HFF-Myc (cell line): ENCODE measurements around the gene CDH23.

ENCODE experiments used
- DNase-seq: peaks from one replicate; pipeline ENCODE4 v3.0.0-alpha.2; 2011; ENCODE audit warnings: low read depth; ENCODE audit errors: extremely low read depth
- H3K4me3 ChIP-seq: replicated peaks from 2 replicates; pipeline ENCODE4 v1.5.1; 2011; ENCODE audit warnings: low read depth, mild to moderate bottlenecking, control low read depth, low read length
- TF ChIP-seq, protein P1 (sequence below): IDR thresholded peaks from 2 replicates; pipeline ENCODE4 v1.5.1; 2012; ENCODE audit warnings: mild to moderate bottlenecking, low read depth, low read length, control low read depth; ENCODE audit errors: missing control alignments

The CDH23 gene

DNA sequence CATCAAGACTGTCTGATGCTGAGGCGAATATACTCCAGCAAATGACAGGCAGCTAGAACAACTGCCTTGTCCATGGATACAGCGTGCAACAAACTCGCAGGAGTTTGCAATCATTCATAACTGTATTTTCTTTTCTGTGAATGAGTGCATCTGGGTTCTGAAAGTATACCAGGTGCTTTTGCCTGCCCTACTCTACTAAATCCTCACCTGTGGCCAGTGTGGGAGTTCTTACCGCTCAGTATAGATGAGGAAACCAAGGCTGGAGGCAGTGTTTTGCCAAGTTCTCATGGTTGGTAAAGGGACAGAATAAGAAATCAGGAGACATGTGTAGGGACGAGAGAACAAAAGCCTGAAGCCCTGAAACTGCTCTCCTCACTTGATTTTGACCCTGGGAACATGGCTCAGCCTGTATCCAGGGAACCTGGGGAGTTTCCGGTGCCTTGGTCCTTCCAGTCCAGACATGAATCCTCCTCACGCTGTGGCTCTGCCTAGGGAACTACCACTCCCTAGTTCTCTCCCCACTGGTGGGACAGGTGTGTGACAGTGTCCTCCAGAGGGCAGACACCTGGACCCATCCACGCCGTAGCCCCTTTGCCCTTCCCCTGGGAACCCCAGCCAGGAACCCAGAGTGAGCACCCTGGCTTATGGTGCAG lies 142.0 kb downstream of the CDH23 start:
- TF ChIP-seq, protein P1, sequence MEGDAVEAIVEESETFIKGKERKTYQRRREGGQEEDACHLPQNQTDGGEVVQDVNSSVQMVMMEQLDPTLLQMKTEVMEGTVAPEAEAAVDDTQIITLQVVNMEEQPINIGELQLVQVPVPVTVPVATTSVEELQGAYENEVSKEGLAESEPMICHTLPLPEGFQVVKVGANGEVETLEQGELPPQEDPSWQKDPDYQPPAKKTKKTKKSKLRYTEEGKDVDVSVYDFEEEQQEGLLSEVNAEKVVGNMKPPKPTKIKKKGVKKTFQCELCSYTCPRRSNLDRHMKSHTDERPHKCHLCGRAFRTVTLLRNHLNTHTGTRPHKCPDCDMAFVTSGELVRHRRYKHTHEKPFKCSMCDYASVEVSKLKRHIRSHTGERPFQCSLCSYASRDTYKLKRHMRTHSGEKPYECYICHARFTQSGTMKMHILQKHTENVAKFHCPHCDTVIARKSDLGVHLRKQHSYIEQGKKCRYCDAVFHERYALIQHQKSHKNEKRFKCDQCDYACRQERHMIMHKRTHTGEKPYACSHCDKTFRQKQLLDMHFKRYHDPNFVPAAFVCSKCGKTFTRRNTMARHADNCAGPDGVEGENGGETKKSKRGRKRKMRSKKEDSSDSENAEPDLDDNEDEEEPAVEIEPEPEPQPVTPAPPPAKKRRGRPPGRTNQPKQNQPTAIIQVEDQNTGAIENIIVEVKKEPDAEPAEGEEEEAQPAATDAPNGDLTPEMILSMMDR: no peak
- no peak overlapping the region for H3K4me3 ChIP-seq
- no peak for DNase-seq

DNA sequence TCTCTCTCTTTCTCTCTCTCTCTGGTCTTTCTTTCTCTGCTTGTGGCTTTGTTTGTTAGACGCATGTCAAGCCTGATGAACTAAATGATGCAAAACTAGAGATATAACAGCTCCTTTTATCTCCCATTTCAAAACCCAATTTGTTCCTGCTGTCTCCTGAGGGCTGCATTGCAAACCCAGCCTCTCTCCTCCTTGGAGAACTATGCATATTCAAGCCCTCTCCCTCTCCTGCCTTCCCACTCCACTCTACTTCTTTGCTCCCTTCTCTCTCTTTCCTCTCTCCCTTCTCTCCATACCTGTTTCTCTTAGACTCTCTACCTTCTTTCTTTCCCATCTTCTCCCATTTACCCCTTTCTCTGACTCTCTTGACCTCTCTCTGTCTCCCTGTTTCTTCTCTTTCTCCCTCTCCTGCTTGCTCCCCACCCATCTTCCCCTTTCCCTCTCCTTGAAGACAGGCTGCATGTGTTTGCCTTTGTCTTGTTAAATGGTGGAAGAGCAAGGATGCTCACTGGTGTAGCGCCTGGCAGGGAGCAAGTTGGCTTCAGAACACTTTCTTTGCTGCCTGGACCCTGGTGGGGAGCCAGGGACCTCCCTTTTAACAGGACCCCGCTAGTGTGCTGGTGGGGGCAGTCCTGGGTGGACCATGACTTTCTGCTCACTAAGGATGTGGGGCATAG lies 142.9 kb downstream of the CDH23 start:
- no peak for DNase-seq
- TF ChIP-seq, protein P1: no peak
- no peak overlapping the region for H3K4me3 ChIP-seq

DNA sequence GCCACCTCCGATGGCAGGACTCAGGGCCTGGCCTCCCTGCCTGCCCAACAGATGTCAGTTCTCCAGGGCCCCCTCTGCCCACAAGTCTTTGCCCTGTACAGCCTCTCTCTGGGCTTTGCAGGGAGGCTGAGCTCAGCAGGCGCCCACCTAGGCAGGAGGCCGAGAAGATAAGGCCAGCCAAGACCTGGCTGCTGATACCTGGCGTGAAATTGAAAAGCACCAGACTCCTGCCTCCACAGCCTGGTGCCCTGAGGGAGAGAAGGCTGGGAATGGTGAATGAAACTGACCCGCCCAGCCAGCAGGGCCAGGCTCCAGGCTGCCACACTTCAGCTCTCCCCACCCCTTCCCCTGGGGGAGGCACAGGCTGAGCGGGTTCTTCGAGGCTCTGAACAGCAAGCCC lies 145.8 kb downstream of the CDH23 start:
- TF ChIP-seq, protein P1: no peak
- no peak for DNase-seq
- H3K4me3 ChIP-seq: no peak overlapping the region

DNA sequence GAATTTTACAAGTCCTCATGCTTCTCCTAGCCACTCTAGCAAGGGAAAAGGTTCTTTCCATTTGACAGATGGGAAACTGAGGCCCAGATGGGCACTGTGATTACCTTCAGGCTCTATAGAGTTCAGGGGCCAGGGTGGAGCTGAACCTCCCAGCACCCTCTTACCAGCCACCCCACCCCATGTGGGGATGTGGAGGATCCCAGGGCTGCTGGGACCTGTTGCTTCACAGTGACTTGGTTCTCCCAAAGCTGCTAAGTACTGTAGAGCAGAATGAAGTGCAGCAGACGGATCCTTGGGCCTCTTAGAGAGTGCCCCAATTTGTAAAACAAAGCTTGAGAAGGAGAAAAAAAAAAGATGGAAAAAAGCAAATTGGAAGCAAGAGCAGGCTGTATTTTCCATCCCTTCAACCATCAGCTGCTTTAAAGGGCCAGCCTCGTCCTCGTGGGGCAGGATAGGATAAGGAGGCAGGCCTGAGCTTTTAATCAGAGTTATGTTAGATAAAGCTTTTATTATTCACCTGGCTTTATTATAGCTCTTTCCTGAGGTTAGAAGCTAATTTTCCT lies 147.0 kb downstream of the CDH23 start:
- no peak overlapping the region for H3K4me3 ChIP-seq
- DNase-seq: no peak
- TF ChIP-seq, protein P1: no peak

DNA sequence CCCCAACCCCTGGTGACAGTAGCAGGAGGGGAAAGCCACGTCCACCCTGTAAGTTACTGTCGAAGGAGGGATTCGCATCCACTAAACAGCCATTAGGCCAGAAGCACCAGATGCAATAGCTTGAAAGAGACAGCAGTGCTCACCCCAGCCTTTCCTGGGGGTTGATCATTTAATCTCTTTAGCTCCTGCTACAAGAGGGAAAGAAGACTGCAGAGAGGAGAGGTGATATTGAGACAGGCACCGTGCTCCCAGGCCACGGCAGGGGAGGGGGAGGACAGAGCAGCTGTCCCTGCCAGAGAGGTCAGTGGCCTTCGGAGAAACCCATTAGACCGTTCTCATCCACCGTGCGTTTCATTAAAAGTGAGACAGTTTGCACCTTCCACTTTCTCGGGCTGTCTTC lies 148.3 kb downstream of the CDH23 start:
- TF ChIP-seq, protein P1: no peak
- no peak for DNase-seq
- no peak overlapping the region for H3K4me3 ChIP-seq

DNA sequence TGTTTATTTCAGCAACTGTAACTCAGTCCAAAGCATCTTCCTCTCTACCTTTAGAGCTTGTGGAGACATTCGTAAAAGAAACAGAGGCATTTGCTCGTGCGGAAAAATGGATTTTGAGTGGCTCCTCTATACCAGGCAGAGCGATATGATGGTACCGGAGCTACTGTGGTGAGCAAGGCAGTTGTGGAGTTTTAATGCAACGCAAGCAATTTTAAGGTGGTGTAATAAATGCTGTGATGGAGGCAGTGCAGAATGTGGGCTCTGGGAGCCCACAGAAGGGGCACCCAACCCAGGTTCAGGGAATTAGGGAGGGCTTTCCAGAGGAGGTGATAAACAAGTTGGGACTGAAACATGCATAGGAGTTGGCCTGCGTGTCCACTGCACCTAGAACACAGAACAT lies 149.5 kb downstream of the CDH23 start:
- DNase-seq: no peak
- TF ChIP-seq, protein P1: no peak
- H3K4me3 ChIP-seq: no peak overlapping the region
